ENCODE results near the gene KAZN.

- no peak for TF ChIP-seq MAX (IDR thresholded peaks at IDR 0.05)
- TF ChIP-seq REST (IDR thresholded peaks at IDR 0.05; ENCODE audit: low read depth), result no peak
- no peak for TF ChIP-seq RAD21 (IDR thresholded peaks at IDR 0.05; ENCODE audit: low read depth)
- no peak for TF ChIP-seq USF1 (IDR thresholded peaks at IDR 0.05)
- TF ChIP-seq EP300 (IDR thresholded peaks at IDR 0.05; ENCODE audit: borderline replicate concordance), result no peak
- no peak for TF ChIP-seq TAF1 (IDR thresholded peaks at IDR 0.05; ENCODE audit: low read depth)
Measured at GRCh38 chr1:14795589-14795988, 197.1 kb downstream of the KAZN start.
